Brain microvascular endothelial cell (primary cell): ENCODE data around the gene RIOX2.

ENCODE experiments used
- DNase-seq: peaks from one replicate; pipeline ENCODE4 v3.0.0-alpha.2; 2020
- H3K27ac ChIP-seq: fragments of 250-450 bp; sonication (Bioruptor Pico); 2 replicates; pipeline ENCODE4 v1.5.1; 2020; ENCODE audit warnings: mild to moderate bottlenecking, moderate library complexity
- H3K27me3 ChIP-seq: fragments of 250-450 bp; sonication (Bioruptor Pico); replicated peaks from 2 replicates; pipeline ENCODE4 v1.5.1; 2020; ENCODE audit warnings: mild to moderate bottlenecking
- H3K36me3 ChIP-seq: fragments of 250-450 bp; sonication (Bioruptor Pico); replicated peaks from 2 replicates; pipeline ENCODE4 v1.5.1; 2020; ENCODE audit warnings: mild to moderate bottlenecking
- H3K4me3 ChIP-seq: 2 replicates; pipeline ENCODE4 v1.5.1; 2011; ENCODE audit warnings: low read depth, mild to moderate bottlenecking, control low read depth, low read length, moderate library complexity
- CTCF ChIP-seq: IDR thresholded peaks from 2 replicates; pipeline ENCODE4 v1.5.1; 2011; ENCODE audit warnings: low read depth, mild to moderate bottlenecking, moderate library complexity, low read length, control low read depth, inconsistent platforms; ENCODE audit errors: missing control alignments
- in situ Hi-C: cut with HindIII; loops from 2 replicates; pipeline ENCODE4 v1.10.0; 2017; ENCODE audit warnings: low sequenced_read_pairs, low pct_ligation_motif_present

RIOX2 gene

GRCh38 chr3:98003306-98003969, 31.2 kb upstream of the RIOX2 start:
- Histone ChIP-seq H3K4me3 (no peak overlapping the region), H3K36me3 (no peaks in the 10 kb centered on the region), H3K27ac (no peak overlapping the region), H3K27me3 (no peaks in the 10 kb centered on the region)
- no peak for DNase-seq
- in situ Hi-C loops: no loop called here
- TF ChIP-seq CTCF: no peak

- TF ChIP-seq CTCF: no peak
- in situ Hi-C loops: no loop called here
- Histone ChIP-seq H3K4me3 (no peak overlapping the region), H3K27me3 (no peaks in the 10 kb centered on the region), H3K27ac (no peak overlapping the region), H3K36me3 (no peaks in the 10 kb centered on the region)
- DNase-seq: no peak
Measured at GRCh38 chr3:98002717-98003116, 30.5 kb upstream of the RIOX2 start.

GRCh38 chr3:97999994-98000393, 27.8 kb upstream of the RIOX2 start:
- in situ Hi-C loops: no loop called here
- no peak for DNase-seq
- Histone ChIP-seq H3K27me3 (no peaks in the 10 kb centered on the region), H3K36me3 (no peaks in the 10 kb centered on the region), H3K27ac (no peak overlapping the region), H3K4me3 (no peak overlapping the region)
- TF ChIP-seq CTCF: no peak

- DNase-seq: no peak
- no peak for TF ChIP-seq CTCF
- no peaks in the 10 kb centered on the region for H3K36me3 ChIP-seq
- H3K27ac ChIP-seq: no peak overlapping the region
- in situ Hi-C loops: no loop called here
- H3K27me3 ChIP-seq: no peaks in the 10 kb centered on the region
- H3K4me3 ChIP-seq: no peak overlapping the region
Measured at GRCh38 chr3:97999103-97999502, 26.9 kb upstream of the RIOX2 start.

GRCh38 chr3:97996988-97997387, 24.8 kb upstream of the RIOX2 start:
- no peak for DNase-seq
- in situ Hi-C loops: no loop called here
- no peak for TF ChIP-seq CTCF
- H3K36me3 ChIP-seq: no peaks in the 10 kb centered on the region
- no peak overlapping the region for H3K27ac ChIP-seq
- no peaks in the 10 kb centered on the region for H3K27me3 ChIP-seq
- H3K4me3 ChIP-seq: no peak overlapping the region

- no peak overlapping the region for H3K4me3 ChIP-seq
- H3K27me3 ChIP-seq: no peaks in the 10 kb centered on the region
- in situ Hi-C loops: no loop called here
- TF ChIP-seq CTCF: no peak
- H3K27ac ChIP-seq: no peak overlapping the region
- no peak for DNase-seq
- no peaks in the 10 kb centered on the region for H3K36me3 ChIP-seq
Measured at GRCh38 chr3:97994328-97994945, 22.2 kb upstream of the RIOX2 start.
